GM11168 (cell line): ENCODE results near the gene PNMA8C.

Source experiments
- in situ Hi-C: fragments of 300-500 bp; cut with MboI; formaldehyde crosslinking; loops from one replicate; pipeline ENCODE4 v1.12.0; 2022; ENCODE audit warnings: low sequenced_read_pairs; ENCODE audit not compliant: unreplicated experiment

Gene PNMA8C

GRCh38 chr19:46428239-46429135, at the start of gene PNMA8C:
PNMA8C (minus strand) TSS chr19:46428936; CDS start chr19:46428359, 577 bp downstream.
- in situ Hi-C loops, result no loop called here

DNA sequence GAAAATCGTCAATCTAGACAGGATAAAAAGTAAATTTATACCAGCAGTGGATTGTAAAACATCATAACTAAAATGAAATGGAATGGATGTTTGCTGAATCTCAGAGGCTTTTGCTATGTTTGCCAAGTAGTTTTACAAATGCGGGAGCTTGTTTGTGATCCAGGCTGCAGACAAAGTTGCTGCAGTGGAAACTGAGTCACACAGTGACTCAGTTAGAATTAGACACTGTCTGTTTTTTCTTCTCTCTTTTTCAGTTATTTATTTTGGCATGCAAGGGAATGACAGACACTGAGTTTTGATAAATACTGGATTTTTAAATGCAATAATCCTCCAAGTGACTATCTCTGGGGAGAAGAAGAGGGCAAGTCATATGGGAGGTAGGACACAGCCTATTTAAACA, 47.2 kb upstream of the PNMA8C start:
- in situ Hi-C loops, result no loop called here

GRCh38 chr19:46474211-46474610, 45.5 kb upstream of the PNMA8C start:
- in situ Hi-C loops, result no loop called here

- in situ Hi-C loops, result no loop called here
Measured at GRCh38 chr19:46472592-46472991, 43.9 kb upstream of the PNMA8C start.

DNA sequence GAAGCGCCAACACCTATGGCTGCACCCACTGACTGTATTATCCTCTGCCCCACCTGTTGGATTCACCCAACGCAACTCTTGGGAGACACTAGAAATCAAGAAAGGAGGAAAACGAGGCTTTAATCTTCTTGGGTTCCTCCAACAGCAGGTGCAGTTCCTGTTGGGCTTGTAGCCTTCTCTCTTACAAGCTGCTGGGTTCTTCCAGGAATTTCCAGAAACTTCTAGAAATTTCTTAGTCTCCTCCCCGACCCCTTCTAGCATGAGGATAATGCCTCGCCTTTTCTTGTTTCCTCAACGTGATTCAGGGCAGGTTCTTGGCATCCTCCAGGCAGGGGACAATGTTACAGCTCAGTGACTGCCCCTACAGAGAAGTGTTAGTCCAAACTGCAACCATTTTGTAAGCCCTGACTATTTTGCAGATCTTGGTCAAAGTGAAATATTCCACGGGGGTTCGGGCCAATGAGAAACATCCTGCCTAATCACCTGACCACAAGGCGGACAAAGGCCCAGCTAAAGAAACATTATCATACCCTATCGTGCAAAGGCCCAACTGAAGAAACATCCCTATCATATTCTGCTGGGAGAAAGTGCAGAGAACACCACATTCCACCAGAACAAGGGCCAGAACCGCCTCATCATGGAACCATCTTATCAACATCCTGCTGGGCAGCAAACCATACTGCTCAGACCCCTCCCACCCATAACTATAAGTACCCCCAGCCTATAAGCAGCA, 43.2 kb upstream of the PNMA8C start:
- in situ Hi-C loops, result no loop called here

- in situ Hi-C loops, result no loop called here
Measured at GRCh38 chr19:46471116-46471733, 42.5 kb upstream of the PNMA8C start, which contains the start of gene PNMA8A. PNMA8A (minus strand) TSS chr19:46471563; CDS start chr19:46471035, 528 bp downstream.

DNA sequence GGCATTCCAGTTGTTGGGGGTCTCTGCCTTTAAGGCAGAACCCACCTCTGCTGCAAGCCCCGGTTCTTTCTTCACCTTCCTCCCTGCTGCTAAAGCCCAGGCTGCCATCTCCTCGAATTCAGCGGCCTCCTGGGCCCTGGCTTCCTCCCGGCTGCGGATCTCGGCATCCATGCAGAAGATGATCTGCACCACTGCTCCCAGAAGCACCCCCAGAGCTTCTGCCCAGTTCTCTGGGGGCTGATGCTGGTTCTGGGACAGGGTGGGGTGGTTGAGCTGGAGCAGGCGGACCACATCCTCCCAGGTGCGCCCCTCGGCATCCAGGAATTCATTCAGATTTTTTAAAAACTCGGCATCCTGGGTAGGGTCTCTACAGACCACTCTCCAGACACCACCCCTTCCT, 41.6 kb upstream of the PNMA8C start:
- in situ Hi-C loops, result no loop called here

- in situ Hi-C loops, result no loop called here
Measured at GRCh38 chr19:46469541-46470185, 40.9 kb upstream of the PNMA8C start.

- in situ Hi-C loops, result no loop called here
Measured at GRCh38 chr19:46466536-46467196, 37.9 kb upstream of the PNMA8C start.

DNA sequence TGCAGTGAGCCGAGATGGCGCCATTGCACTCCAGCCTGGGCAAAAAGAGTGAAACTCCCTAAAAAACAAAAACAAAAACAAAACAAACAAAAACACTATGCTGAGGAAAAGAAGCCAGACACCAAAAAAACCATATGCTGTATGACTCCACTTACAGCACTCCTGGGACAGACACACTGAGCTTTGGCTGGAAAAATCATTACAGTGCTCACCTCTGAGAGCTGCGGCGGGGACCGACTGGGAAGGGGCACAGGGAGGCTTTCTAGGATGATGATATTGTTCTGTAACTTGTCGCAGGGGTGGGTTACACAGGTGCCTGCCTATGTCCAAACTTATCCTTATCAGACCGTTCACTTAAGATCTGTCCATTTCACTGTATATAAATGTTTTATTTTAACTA, 34.8 kb upstream of the PNMA8C start:
- in situ Hi-C loops, result no loop called here

- in situ Hi-C loops, result no loop called here
Measured at GRCh38 chr19:46461537-46461936, 32.8 kb upstream of the PNMA8C start.

GRCh38 chr19:46460981-46461380, 32.2 kb upstream of the PNMA8C start:
- in situ Hi-C loops, result no loop called here

- in situ Hi-C loops, result no loop called here
Measured at GRCh38 chr19:46460055-46460454, 31.3 kb upstream of the PNMA8C start.

DNA sequence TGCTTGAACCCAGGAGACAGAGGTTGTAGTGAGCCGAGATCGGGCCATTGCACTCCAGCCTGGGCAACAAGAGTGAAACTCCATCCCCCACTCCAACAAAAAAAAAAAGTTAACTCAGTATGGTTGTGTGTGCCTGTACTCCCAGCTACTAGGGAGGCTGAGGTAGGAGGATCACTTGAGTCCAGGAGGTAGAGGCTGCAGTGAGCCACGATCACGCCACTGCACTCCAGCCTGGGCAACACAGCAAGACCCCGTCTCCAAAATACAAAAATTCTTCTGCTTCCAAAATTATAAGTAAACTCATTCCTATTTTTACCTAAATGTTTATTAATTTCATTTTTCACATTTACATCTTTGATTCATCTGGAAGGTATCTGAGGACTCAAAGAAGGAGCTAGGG, 28.2 kb upstream of the PNMA8C start:
- in situ Hi-C loops, result no loop called here

DNA sequence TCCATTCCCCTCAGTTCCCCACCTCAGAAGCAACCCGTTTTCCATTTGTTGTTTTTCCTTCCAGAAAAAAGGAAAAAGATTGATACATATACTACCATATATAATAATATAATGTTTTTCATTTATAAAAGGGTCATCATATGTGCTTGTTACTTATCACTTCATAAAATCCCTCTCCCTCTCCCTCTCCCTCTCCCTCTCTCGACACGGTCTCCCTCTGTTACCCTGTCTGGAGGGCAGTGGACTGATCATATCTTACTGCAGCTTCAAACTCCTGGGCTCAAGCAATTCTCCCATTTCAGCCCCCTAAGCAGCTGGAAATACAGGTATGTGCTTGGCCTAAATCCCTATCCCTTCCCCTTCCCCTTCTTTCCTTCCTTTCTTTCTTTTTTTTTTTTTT, 25.5 kb upstream of the PNMA8C start:
- in situ Hi-C loops, result no loop called here

DNA sequence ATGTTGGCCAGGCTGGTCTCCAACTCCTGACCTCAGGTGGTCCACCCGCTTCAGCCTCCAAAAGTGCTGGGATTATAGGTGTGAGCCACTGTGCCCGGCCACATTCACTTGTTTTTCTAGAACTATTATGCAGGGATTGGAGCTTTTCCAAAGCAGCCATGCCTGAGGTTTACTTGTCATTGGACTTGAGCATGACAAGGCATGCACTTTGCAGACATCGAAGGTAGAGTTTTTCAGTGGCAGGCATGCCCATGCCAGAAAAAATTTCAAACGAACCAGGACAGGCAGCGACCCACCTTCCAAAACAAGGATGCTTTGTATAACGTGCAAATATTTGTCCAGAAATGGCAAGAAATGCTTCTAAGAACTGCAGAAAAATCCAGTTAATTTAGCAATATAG, 24.9 kb upstream of the PNMA8C start:
- in situ Hi-C loops, result no loop called here

- in situ Hi-C loops, result no loop called here
Measured at GRCh38 chr19:46452186-46452585, 23.4 kb upstream of the PNMA8C start.

DNA sequence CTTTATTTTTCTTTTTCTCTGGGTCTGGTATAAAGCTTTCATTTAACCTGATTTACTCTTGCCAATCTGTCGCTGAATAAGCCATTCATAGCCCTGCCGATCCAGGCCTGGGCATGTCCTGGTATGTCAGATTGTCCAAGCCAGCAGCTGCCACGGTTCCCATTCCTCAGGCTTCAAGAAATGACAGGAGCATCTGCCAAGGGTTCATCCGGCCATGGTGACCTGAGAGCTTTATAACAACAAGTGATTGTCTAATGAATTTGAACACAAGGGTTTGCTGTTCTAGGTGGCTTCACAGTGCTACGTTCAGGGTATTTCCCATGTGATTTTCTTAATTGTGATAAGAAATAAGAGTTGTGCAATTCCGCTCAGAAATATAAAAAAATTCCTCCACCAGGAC, 22.6 kb upstream of the PNMA8C start:
- in situ Hi-C loops, result no loop called here

DNA sequence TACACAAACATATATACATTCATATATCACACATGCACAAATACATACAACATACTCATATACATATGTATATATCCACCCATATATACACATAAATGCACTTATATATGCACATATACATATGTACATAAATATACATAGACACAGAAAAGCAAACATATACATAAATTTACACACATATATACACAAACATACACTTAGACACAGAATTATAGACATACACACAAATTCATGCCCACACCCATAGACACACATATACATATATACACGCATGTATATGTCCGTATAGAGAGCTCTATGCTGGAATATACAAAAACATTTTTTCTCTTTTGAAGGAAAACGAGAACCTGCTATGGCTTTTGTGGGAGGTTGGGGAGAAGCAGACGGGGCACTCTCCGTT, 22.0 kb upstream of the PNMA8C start:
- in situ Hi-C loops, result no loop called here

GRCh38 chr19:46449228-46449627, 20.5 kb upstream of the PNMA8C start:
- in situ Hi-C loops, result no loop called here
